Transverse colon (tissue), 4 donors: ENCODE data around the gene CYP2A7. TPM values are rescaled to one million over a fixed set of nuclear protein-coding genes. Genes with fewer than 3 reads are reported as not detected.
"Not testable (repeated sequence)": the region's sequence is repeated elsewhere in the genome, so short reads cannot be mapped to it uniquely, and the experiment has no call there.

Source experiments
- DNase-seq: peaks from one replicate; pipeline ENCODE4 v3.0.0-alpha.2; 2019
- H3K27ac ChIP-seq, 4 donors: fragments of 200-600 bp; sonication (generic); 2 replicates each; pipeline ENCODE4 v1.5.1; 2016 to 2018; ENCODE audit warnings: inconsistent platforms in 4 of 4
- H3K27me3 ChIP-seq: fragments of 200-600 bp; sonication (generic); 2 replicates; pipeline ENCODE4 v1.5.1; 2017; ENCODE audit warnings: inconsistent platforms
- H3K36me3 ChIP-seq, 4 donors: fragments of 200-600 bp; sonication (generic); 2 replicates each; pipeline ENCODE4 v1.5.1; 2017 to 2019; ENCODE audit warnings: inconsistent platforms in 4 of 4
- H3K4me1 ChIP-seq, 4 donors: fragments of 200-600 bp; sonication (generic); 2 replicates each; pipeline ENCODE4 v1.5.1; 2017 to 2020; ENCODE audit warnings: inconsistent platforms in 4 of 4
- H3K4me3 ChIP-seq, 4 donors: fragments of 200-600 bp; sonication (generic); 1 replicate in 1 of 4; 2 replicates in 3 of 4; pipeline versions ENCODE4 v1.5.1 to v1.6.1; 2017 to 2019; ENCODE audit warnings: inconsistent platforms in 4 of 4
- H3K9me3 ChIP-seq, 2 donors: fragments of 200-600 bp; sonication (generic); 2 replicates each; pipeline ENCODE4 v1.5.1; 2017 to 2019; ENCODE audit warnings: inconsistent platforms in 2 of 2
- EP300 ChIP-seq: sonication (generic); formaldehyde crosslinking; IDR thresholded peaks from one replicate; pipeline ENCODE4 v1.6.1; 2017; ENCODE audit warnings: antibody characterized with exemption, low read depth
- POLR2A ChIP-seq: fragments of 450-650 bp; IDR thresholded peaks from one replicate; pipeline ENCODE4 v1.6.1; 2016; ENCODE audit warnings: antibody characterized with exemption, mild to moderate bottlenecking, moderate library complexity
- POLR2AphosphoS5 ChIP-seq, 3 donors: sonication (generic); formaldehyde crosslinking; IDR thresholded peaks; one replicate each; pipeline ENCODE4 v1.6.1; 2016; ENCODE audit warnings: antibody characterized with exemption in 3 of 3
- WGBS, 2 donors: methylation state at CpG; one replicate each; pipeline ENCODE4 v1.1.5; 2018; ENCODE audit warnings: low coverage in 1 of 2; 5-methylcytosine and 5-hydroxymethylcytosine counted together
- in situ Hi-C, 4 donors: fragments of 200-750 bp; cut with MboI; loops; one replicate each; pipeline versions ENCODE4 v1.15.0 to v1.15.1; 2017; ENCODE audit warnings: low sequenced_read_pairs in 3 of 4, low pct_ligation_motif_present in 1 of 4, low pct_unique_long_range_greater_than_20kb in 1 of 4
- intact Hi-C: fragments of 100-400 bp; cut with DNase I; formaldehyde crosslinking; loops from one replicate; pipeline ENCODE4 v1.15.1; 2023; ENCODE audit warnings: low total_unique reads
- total RNA-seq, 4 donors: library from RNA; depleted of rRNA; stranded (reverse); fragments of >200 nt; gene quantifications; one replicate each; pipeline ENCODE4 v1.1.0, GENCODE V29; 2016
- TF ChIP-seq, protein P1 (sequence below), 5 experiments: fragments of 200-600 bp in 3 of 5; fragments of 450-650 bp in 2 of 5; sonication (generic) in 3 of 5; IDR thresholded peaks; 1 replicate in 2 of 5; 2 replicates in 3 of 5; pipeline ENCODE4 v1.5.1; 2016 to 2017; ENCODE audit warnings: antibody characterized with exemption in 5 of 5, inconsistent platforms in 3 of 5, mild to moderate bottlenecking in 2 of 5, moderate library complexity in 1 of 5

CYP2A7 gene
- total RNA-seq, 4 donors from 2014 or later: not detected

- in situ Hi-C loops: no loop called here
- 88% methylated on average over 7 of the region's 7 CpGs; no CpG with 5 or more reads in 1 of the 2 donors for WGBS, 2 donors
- no peaks in the 10 kb centered on the region for H3K9me3 ChIP-seq
- no peak for DNase-seq
- intact Hi-C loops: no loop called here
- H3K4me1 ChIP-seq: no peaks in the 10 kb centered on the region
- TF ChIP-seq EP300 (no peak), POLR2A (no peak), POLR2AphosphoS5 (IDR thresholded peaks at IDR 0.05) (no peak)
- TF ChIP-seq, protein P1, sequence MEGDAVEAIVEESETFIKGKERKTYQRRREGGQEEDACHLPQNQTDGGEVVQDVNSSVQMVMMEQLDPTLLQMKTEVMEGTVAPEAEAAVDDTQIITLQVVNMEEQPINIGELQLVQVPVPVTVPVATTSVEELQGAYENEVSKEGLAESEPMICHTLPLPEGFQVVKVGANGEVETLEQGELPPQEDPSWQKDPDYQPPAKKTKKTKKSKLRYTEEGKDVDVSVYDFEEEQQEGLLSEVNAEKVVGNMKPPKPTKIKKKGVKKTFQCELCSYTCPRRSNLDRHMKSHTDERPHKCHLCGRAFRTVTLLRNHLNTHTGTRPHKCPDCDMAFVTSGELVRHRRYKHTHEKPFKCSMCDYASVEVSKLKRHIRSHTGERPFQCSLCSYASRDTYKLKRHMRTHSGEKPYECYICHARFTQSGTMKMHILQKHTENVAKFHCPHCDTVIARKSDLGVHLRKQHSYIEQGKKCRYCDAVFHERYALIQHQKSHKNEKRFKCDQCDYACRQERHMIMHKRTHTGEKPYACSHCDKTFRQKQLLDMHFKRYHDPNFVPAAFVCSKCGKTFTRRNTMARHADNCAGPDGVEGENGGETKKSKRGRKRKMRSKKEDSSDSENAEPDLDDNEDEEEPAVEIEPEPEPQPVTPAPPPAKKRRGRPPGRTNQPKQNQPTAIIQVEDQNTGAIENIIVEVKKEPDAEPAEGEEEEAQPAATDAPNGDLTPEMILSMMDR (IDR thresholded peaks at IDR 0.05): no peak
- no peaks in the 10 kb centered on the region for H3K36me3 ChIP-seq
- H3K4me3 ChIP-seq: no peak overlapping the region
- no peak overlapping the region for H3K27ac ChIP-seq
- H3K27me3 ChIP-seq: no peaks in the 10 kb centered on the region
Observed at GRCh38 chr19:40867701-40868100, 14.3 kb downstream of the CYP2A7 start.

- H3K4me3 ChIP-seq, H3K27ac ChIP-seq, intact Hi-C loops, in situ Hi-C loops, H3K27me3 ChIP-seq, DNase-seq, H3K9me3 ChIP-seq, H3K4me1 ChIP-seq, H3K36me3 ChIP-seq: not testable (repeated sequence)
- WGBS, 2 donors: 58% methylated on average over 9 of the region's 9 CpGs; no CpG with 5 or more reads in 1 of the 2 donors
Observed at GRCh38 chr19:40864739-40865496, 17.1 kb downstream of the CYP2A7 start.

GRCh38 chr19:40862785-40863184 lies 19.2 kb downstream of the CYP2A7 start:
- intact Hi-C loops (no loop called here), in situ Hi-C loops (no loop called here)
- Histone ChIP-seq H3K4me3 (no peak overlapping the region), H3K36me3 (no peaks in the 10 kb centered on the region), H3K9me3 (no peaks in the 10 kb centered on the region), H3K27me3 (no peaks in the 10 kb centered on the region), H3K27ac (no peak overlapping the region), H3K4me1 (no peaks in the 10 kb centered on the region)
- TF ChIP-seq POLR2A: no peak
- no peak for TF ChIP-seq EP300
- TF ChIP-seq, protein P1 (IDR thresholded peaks at IDR 0.05): no peak
- no peak for TF ChIP-seq POLR2AphosphoS5 (IDR thresholded peaks at IDR 0.05)
- DNase-seq: no peak
- WGBS, 2 donors: 75 to 86% methylated on average over 2 to 4 of the region's 4 CpGs

GRCh38 chr19:40862333-40862732 lies 19.7 kb downstream of the CYP2A7 start:
- Histone ChIP-seq H3K36me3 (no peaks in the 10 kb centered on the region), H3K27me3 (no peaks in the 10 kb centered on the region), H3K4me1 (no peaks in the 10 kb centered on the region), H3K9me3 (no peaks in the 10 kb centered on the region), H3K27ac (no peak overlapping the region), H3K4me3 (no peak overlapping the region)
- in situ Hi-C loops (no loop called here), intact Hi-C loops (no loop called here)
- WGBS, 2 donors: 92% methylated on average over 3 of the region's 3 CpGs; no CpG with 5 or more reads in 1 of the 2 donors
- TF ChIP-seq, protein P1 (IDR thresholded peaks at IDR 0.05): no peak
- TF ChIP-seq POLR2A (no peak), EP300 (no peak), POLR2AphosphoS5 (IDR thresholded peaks at IDR 0.05) (no peak)
- DNase-seq: no peak
